Stomach (tissue), 9 donors: Measurements from ENCODE around the gene TCN2. TPM values are rescaled to one million over a fixed set of nuclear protein-coding genes. Genes with fewer than 3 reads are reported as not detected.
"Not testable (repeated sequence)": the region's sequence is repeated elsewhere in the genome, so short reads cannot be mapped to it uniquely, and the experiment has no call there.

ENCODE experiments used
- DNase-seq, 2 donors: peaks; one replicate each; pipeline versions ENCODE4 v3.0.0 to v3.0.0-alpha.2; 2013 to 2019
- H3K27ac ChIP-seq, 5 donors: fragments of 200-600 bp in 4 of 5; sonication (generic) in 4 of 5; one replicate each; pipeline ENCODE4 v1.5.1; 2013 to 2019; ENCODE audit warnings: mild to moderate bottlenecking in 1 of 5, moderate library complexity in 1 of 5
- H3K27me3 ChIP-seq, 3 donors: fragments of 200-600 bp; sonication (generic); one replicate each; pipeline ENCODE4 v1.5.1; 2017 to 2019; ENCODE audit warnings: mixed run types in 1 of 3
- H3K36me3 ChIP-seq, 4 donors: fragments of 200-600 bp; sonication (generic); 1 replicate in 3 of 4; 2 replicates in 1 of 4; pipeline ENCODE4 v1.5.1; 2016 to 2019
- H3K4me1 ChIP-seq, 4 donors: fragments of 200-600 bp; sonication (generic); one replicate each; pipeline ENCODE4 v1.5.1; 2016 to 2019
- H3K4me3 ChIP-seq, 4 donors: fragments of 200-600 bp; sonication (generic) in 3 of 4; one replicate each; pipeline ENCODE4 v1.5.1; 2016 to 2019; ENCODE audit warnings: mild to moderate bottlenecking in 1 of 4
- H3K9me3 ChIP-seq, 4 donors: fragments of 200-600 bp; sonication (generic); one replicate each; pipeline ENCODE4 v1.5.1; 2016 to 2019
- EP300 ChIP-seq: sonication (generic); formaldehyde crosslinking; IDR thresholded peaks from one replicate; pipeline ENCODE4 v1.6.1; 2017; ENCODE audit warnings: antibody characterized with exemption
- POLR2A ChIP-seq, 4 donors: fragments of 450-650 bp; IDR thresholded peaks; one replicate each; pipeline ENCODE4 v1.6.1; 2016; ENCODE audit warnings: antibody characterized with exemption in 4 of 4, control low read depth in 2 of 4, mild to moderate bottlenecking in 1 of 4, moderate library complexity in 1 of 4
- POLR2AphosphoS5 ChIP-seq, 3 donors: sonication (generic); formaldehyde crosslinking; IDR thresholded peaks; one replicate each; pipeline ENCODE4 v1.6.1; 2016; ENCODE audit warnings: antibody characterized with exemption in 3 of 3
- WGBS, 5 donors: extraction: QIAGEN DNeasy Blood & Tissue Kit in 3 of 5; methylation state at CpG; one replicate each; pipeline versions ENCODE4 v1.1.5 to v1.1.7; 2013 to 2018; 5-methylcytosine and 5-hydroxymethylcytosine counted together
- intact Hi-C: fragments of 100-400 bp; cut with DNase I; formaldehyde crosslinking; loops from one replicate; pipeline ENCODE4 v1.15.1; 2023; ENCODE audit warnings: low total_unique reads
- polyA plus RNA-seq, 3 donors: library from polyadenylated mRNA; stranded (reverse); fragments of 200-250 nt; gene quantifications; one replicate each; pipeline ENCODE4 v1.2.3, GENCODE V29; 2013
- total RNA-seq, 5 donors: library from RNA; depleted of rRNA; stranded (reverse); fragments of >200 nt; gene quantifications; one replicate each; pipeline versions ENCODE4 v1.1.0 to v1.2.3, GENCODE V29; 2014 to 2016
- TF ChIP-seq, protein P1 (sequence below), 7 experiments: fragments of 450-650 bp in 4 of 7; fragments of 200-600 bp in 3 of 7; sonication (generic) in 3 of 7; IDR thresholded peaks; one replicate each; pipeline ENCODE4 v1.5.1; 2016 to 2019; ENCODE audit warnings: antibody characterized with exemption in 7 of 7, control low read depth in 2 of 7, mild to moderate bottlenecking in 1 of 7
- donor health status: healthy with polysubstance abuse.
- donor health status: Bipolar disorder and iron deficiency.
- donor health status: healthy.

Gene TCN2
- total and polyA plus RNA-seq, 8 donors = 1.4 to 16.3 (median 4.2) TPM

- DNase-seq = no peak
- no peaks in the 10 kb centered on the region for H3K4me1 ChIP-seq
- 72 to 84% (median 76%) methylated on average over 4 of the region's 4 CpGs for WGBS, 5 donors
- no peak for TF ChIP-seq EP300
- TF ChIP-seq POLR2A (IDR thresholded peaks at IDR 0.05) = no peak
- intact Hi-C loops = no loop called here
- H3K36me3 ChIP-seq = no peaks in the 10 kb centered on the region
- H3K27me3 ChIP-seq = no peaks in the 10 kb centered on the region
- no peak overlapping the region for H3K4me3 ChIP-seq
- no peak overlapping the region for H3K27ac ChIP-seq
- H3K9me3 ChIP-seq = no peaks in the 10 kb centered on the region
These were observed 41.6 kb upstream of the TCN2 start for GRCh38 chr22:30565341-30565740.

DNA sequence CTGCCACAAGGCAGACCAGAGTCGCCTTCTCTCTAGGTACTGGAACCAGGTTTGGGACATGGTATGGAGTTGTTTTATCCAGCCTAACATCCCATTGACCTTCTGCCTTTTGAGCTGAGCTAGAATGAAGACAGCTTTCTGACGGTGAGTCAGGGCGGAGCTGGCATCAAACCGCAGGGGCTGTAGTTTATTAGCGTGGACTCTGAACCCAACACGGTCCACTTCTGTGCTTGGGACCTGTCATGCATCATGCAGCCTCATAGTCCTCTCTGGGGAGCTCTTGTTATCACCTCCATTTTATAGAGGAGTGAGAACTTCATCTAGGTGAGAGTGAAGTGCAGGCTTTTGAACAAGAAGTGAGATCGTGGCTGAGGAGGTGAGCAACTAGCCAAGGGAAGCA lies 40.8 kb upstream of the TCN2 start:
- Histone ChIP-seq H3K27ac (no peak overlapping the region), H3K4me3 (no peak overlapping the region), H3K4me1 (no peaks in the 10 kb centered on the region), H3K36me3 (no peaks in the 10 kb centered on the region), H3K27me3 (no peaks in the 10 kb centered on the region), H3K9me3 (no peaks in the 10 kb centered on the region)
- intact Hi-C loops = no loop called here
- peak in 1 of 2 donors; percentile 44 for DNase-seq
- WGBS, 5 donors = 52 to 68% (median 55%) methylated on average over 7 of the region's 7 CpGs
- TF ChIP-seq POLR2AphosphoS5 (IDR thresholded peaks at IDR 0.05) (no peak), POLR2A (IDR thresholded peaks at IDR 0.05) (no peak), EP300 (no peak)
- TF ChIP-seq, protein P1, sequence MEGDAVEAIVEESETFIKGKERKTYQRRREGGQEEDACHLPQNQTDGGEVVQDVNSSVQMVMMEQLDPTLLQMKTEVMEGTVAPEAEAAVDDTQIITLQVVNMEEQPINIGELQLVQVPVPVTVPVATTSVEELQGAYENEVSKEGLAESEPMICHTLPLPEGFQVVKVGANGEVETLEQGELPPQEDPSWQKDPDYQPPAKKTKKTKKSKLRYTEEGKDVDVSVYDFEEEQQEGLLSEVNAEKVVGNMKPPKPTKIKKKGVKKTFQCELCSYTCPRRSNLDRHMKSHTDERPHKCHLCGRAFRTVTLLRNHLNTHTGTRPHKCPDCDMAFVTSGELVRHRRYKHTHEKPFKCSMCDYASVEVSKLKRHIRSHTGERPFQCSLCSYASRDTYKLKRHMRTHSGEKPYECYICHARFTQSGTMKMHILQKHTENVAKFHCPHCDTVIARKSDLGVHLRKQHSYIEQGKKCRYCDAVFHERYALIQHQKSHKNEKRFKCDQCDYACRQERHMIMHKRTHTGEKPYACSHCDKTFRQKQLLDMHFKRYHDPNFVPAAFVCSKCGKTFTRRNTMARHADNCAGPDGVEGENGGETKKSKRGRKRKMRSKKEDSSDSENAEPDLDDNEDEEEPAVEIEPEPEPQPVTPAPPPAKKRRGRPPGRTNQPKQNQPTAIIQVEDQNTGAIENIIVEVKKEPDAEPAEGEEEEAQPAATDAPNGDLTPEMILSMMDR (IDR thresholded peaks at IDR 0.05) = no peak

- intact Hi-C loops, H3K9me3 ChIP-seq, H3K27me3 ChIP-seq, H3K27ac ChIP-seq, H3K4me1 ChIP-seq, H3K4me3 ChIP-seq, DNase-seq, H3K36me3 ChIP-seq: not testable (repeated sequence)
- WGBS, 5 donors = 87 to 94% (median 93%) methylated on average over 6 of the region's 6 CpGs
These were observed 39.7 kb upstream of the TCN2 start for GRCh38 chr22:30567277-30567676.

- WGBS, 5 donors = 69 to 83% (median 79%) methylated on average over 10 of the region's 10 CpGs
- H3K36me3 ChIP-seq = no peaks in the 10 kb centered on the region
- H3K27ac ChIP-seq = no peak overlapping the region
- no peaks in the 10 kb centered on the region for H3K27me3 ChIP-seq
- H3K4me1 ChIP-seq = peaks cover 11 to 14% (median 12%) of the 10 kb centered on the region in 4 donors
- intact Hi-C loops = no loop called here
- no peak for DNase-seq
- TF ChIP-seq POLR2AphosphoS5 (IDR thresholded peaks at IDR 0.05) (no peak), POLR2A (IDR thresholded peaks at IDR 0.05) (no peak), EP300 (no peak)
- TF ChIP-seq, protein P1 (IDR thresholded peaks at IDR 0.05) = no peak
- H3K4me3 ChIP-seq = no peak overlapping the region
- no peaks in the 10 kb centered on the region for H3K9me3 ChIP-seq
These were observed 38.7 kb upstream of the TCN2 start for GRCh38 chr22:30568137-30568805.

DNA sequence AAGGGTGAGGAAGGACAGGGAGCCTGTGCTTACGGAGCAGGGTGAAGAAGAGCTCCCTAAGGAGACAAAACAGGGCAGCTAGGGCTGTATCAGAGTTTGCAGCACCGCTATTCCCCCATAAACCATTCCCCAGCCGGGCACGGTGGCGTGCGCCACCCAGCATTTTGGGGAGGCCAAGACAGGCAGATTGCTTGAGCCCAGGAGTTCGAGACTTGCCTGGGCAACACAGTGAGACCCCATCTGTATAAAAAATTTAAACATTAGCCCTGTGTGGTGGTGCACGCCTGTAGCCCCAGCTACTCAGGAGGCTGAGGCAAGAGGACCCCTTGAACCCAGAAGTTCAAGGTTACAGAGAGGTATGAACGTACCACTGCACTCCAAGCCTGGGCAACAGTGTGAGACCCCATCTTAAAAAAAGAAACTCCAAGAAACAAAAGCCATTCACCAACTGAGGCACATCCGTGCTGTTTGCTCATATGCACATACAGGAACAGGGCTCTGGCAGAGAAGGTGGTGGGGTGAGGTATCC lies 37.2 kb upstream of the TCN2 start:
- Histone ChIP-seq H3K36me3 (no peaks in the 10 kb centered on the region), H3K4me3 (no peak overlapping the region), H3K4me1 (peaks cover 21 to 25% (median 23%) of the 10 kb centered on the region in 4 donors), H3K27ac (no peak overlapping the region), H3K9me3 (no peaks in the 10 kb centered on the region), H3K27me3 (no peaks in the 10 kb centered on the region)
- no peak for TF ChIP-seq POLR2A (IDR thresholded peaks at IDR 0.05)
- no peak for DNase-seq
- intact Hi-C loops = no loop called here
- 89 to 96% (median 94%) methylated on average over 10 of the region's 10 CpGs for WGBS, 5 donors

GRCh38 chr22:30572210-30572609 lies 34.8 kb upstream of the TCN2 start:
- WGBS, 5 donors = 71 to 89% (median 86%) methylated on average over 5 to 6 of the region's 6 CpGs
- no peaks in the 10 kb centered on the region for H3K9me3 ChIP-seq
- H3K4me1 ChIP-seq = peaks cover 45 to 49% (median 46%) of the 10 kb centered on the region in 4 donors
- intact Hi-C loops = no loop called here
- H3K27me3 ChIP-seq = no peaks in the 10 kb centered on the region
- peaks cover 10 to 21% (median 20%) of the 10 kb centered on the region in 4 donors for H3K36me3 ChIP-seq
- no peak overlapping the region for H3K4me3 ChIP-seq
- TF ChIP-seq POLR2AphosphoS5 (IDR thresholded peaks at IDR 0.05) (no peak), POLR2A (IDR thresholded peaks at IDR 0.05) (no peak), EP300 (no peak)
- TF ChIP-seq, protein P1 (IDR thresholded peaks at IDR 0.05) = no peak
- H3K27ac ChIP-seq = peak overlapping the region in 2 of 5 donors; percentile 80 to 88
- DNase-seq = no peak
